PC-9 (cell line): ENCODE results near the gene COX17.

ENCODE experiments used
- CTCF ChIP-seq: fragments of 200-600 bp; sonication (generic); conservative IDR thresholded peaks from 2 replicates; pipeline ENCODE4 v1.6.1; 2017; ENCODE audit warnings: mixed run types, antibody characterized with exemption, mild to moderate bottlenecking, moderate library complexity
- EZH2 ChIP-seq: fragments of 200-600 bp; sonication (generic); IDR thresholded peaks from 2 replicates; pipeline ENCODE4 v1.8.0; 2017; ENCODE audit warnings: antibody characterized with exemption, low read depth

- no peak for TF ChIP-seq CTCF
- no peak for TF ChIP-seq EZH2
These were observed 19.1 kb downstream of the COX17 start for GRCh38 chr3:119657887-119658702.
